ENCODE measurements around the gene RRAS2. TPM values are rescaled to one million over a fixed set of nuclear protein-coding genes. Genes with fewer than 3 reads are reported as not detected.

The RRAS2 gene
- total and polyA plus RNA-seq, 10 of the 15 experiments (the other 5 are each of a cell fraction or from before 2014, with no cell fraction given) = 26.9 to 72.4 (median 45.4) TPM

DNA sequence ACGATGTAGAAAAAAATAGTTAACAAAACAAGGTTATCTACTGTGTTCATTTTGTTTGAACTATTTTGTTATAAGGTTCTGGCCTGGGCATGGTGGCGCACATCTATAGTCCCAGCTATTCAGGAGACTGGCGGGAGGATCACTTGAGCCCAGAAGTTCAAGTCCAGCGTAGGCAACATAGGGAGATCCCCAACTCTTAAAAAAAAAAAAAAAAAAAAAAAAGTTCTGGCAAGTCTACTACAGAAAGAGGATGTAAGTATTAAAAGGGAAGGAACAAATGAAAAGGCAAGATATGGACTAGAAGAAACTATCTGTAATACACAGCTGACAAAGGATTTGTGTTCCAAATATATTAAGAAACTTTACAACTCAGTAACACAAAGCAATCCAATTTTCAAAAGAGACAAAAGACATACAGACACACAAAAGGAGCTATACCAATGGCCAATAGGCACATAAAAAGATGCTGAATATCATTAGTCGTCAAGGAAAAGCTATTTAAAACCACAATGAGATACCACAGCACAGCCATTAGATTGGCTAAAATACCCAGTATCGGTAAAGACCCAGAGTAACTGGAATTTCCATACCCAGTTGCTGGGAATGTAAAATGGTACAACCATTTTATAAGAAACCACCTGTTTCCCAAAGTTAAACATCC, 27.4 kb downstream of the RRAS2 start:
- H3K79me2 ChIP-seq (ENCODE audit: control insufficient read depth, insufficient read depth, low read length) = peaks cover 93% of the 10 kb centered on the region
- intact Hi-C loops (cut with micrococcal nuclease; ENCODE audit: unreplicated experiment) = no loop called here
- H3K9ac ChIP-seq (ENCODE audit: control insufficient read depth, insufficient read depth, low read length) = no peak overlapping the region
- H3K4me1 ChIP-seq (ENCODE audit: control insufficient read depth, insufficient read depth, low read length) = peaks cover 43% of the 10 kb centered on the region
- no peak for FAIRE-seq
- peak overlapping the region; percentile 29; the same call in 1 of the 2 replicates for H3K27ac ChIP-seq (ENCODE audit: control insufficient read depth, insufficient read depth)
- SMC1A ChIA-PET (ENCODE audit: uncharacterized antibody, unreplicated experiment) = interaction anchor here (0.9 to 5.3 kb wide), 7 partner anchors 11 to 124 kb away, joined by 3 to 89 read pairs (median 4); no protein-coding TSS in a partner anchor
- no TSS peak for BruUV-seq (replicated peaks)
- RAD21 ChIA-PET (ENCODE audit: unreplicated experiment) = interaction anchor here (0.7 to 4.3 kb wide), 9 partner anchors 11 to 28 kb away, joined by 3 to 34 read pairs (median 6); no protein-coding TSS in a partner anchor
- CTCF ChIA-PET = interaction anchor here (0.8 to 1.8 kb wide), 3 partner anchors 10 to 19 kb away, joined by 3 to 4 read pairs (median 4); no protein-coding TSS in a partner anchor
- in situ Hi-C loops (cut with MboI) = no loop called here
- H3K4me2 ChIP-seq (ENCODE audit: control insufficient read depth, insufficient read depth) = peak overlapping the region; percentile 67; the same call in 1 of the 2 replicates
- peak overlapping the region; percentile 32; the same call in 1 of the 2 replicates for H3K4me3 ChIP-seq
- ATAC-seq = peak; percentile 77
- POLR2A ChIA-PET = interaction anchor here (0.7 to 3.4 kb wide), 5 partner anchors 10 to 189 kb away, joined by 3 to 15 read pairs (median 6); no protein-coding TSS in a partner anchor
- WGBS (ENCODE audit: insufficient coverage, insufficient replicate concordance, low lambda C conversion rate, missing lambda C conversion rate) = 30% methylated on average over 5 of the region's 6 CpGs
- H3K9me3 ChIP-seq (replicated peaks; ENCODE audit: control insufficient read depth, insufficient read depth, low read length) = peaks cover 6% of the 10 kb centered on the region; the same call in 2 of the 3 replicates
- no peaks in the 10 kb centered on the region for H3K27me3 ChIP-seq (replicated peaks in 1 of 2; ENCODE audit: control insufficient read depth in 2 of 2, insufficient read depth in 2 of 2, low read length in 1 of 2)
- no peaks in the 10 kb centered on the region for H3K36me3 ChIP-seq (ENCODE audit: control insufficient read depth in 2 of 2, insufficient read depth in 2 of 2, low read length in 1 of 2)
- no peaks in the 10 kb centered on the region for H4K20me1 ChIP-seq (ENCODE audit: control insufficient read depth, insufficient read depth)
- H2AFZ ChIP-seq (ENCODE audit: control insufficient read depth, low read depth, low read length) = no peak overlapping the region
- no peak for DNase-seq (ENCODE audit: low read depth, low spot score)
- TF ChIP-seq TCF7 (IDR thresholded peaks at IDR 0.05; ENCODE audit: borderline replicate concordance) (no peak), IKZF2 (IDR thresholded peaks at IDR 0.05) (peak in 1 of 2 experiments; percentile 35; a peak in 1 of 4 replicates), ZNF274 (IDR thresholded peaks at IDR 0.05; ENCODE audit: insufficient read depth, insufficient read length) (no peak), FOXM1 (IDR thresholded peaks at IDR 0.05; ENCODE audit: low read depth, low read length) (no peak), CBX3 (IDR thresholded peaks at IDR 0.05; ENCODE audit: borderline replicate concordance, low read depth) (no peak), BACH1 (IDR thresholded peaks at IDR 0.05; ENCODE audit: borderline replicate concordance) (no peak), EZH2 (IDR thresholded peaks at IDR 0.05; ENCODE audit: borderline replicate concordance, control insufficient read depth, low read depth, low read length) (no peak), PAX5 (IDR thresholded peaks at IDR 0.05; ENCODE audit: borderline replicate concordance, low read depth, low read length) (no peak), MYC (IDR thresholded peaks at IDR 0.05; ENCODE audit: insufficient read depth, insufficient read length, insufficient replicate concordance, low read length, severe bottlenecking) (no peak), NR2C1 (IDR thresholded peaks at IDR 0.05) (no peak), JUNB (IDR thresholded peaks at IDR 0.05) (0 out of 2 replicates have a peak, but pooled peaks have one; percentile 10), MTA2 (IDR thresholded peaks at IDR 0.05; ENCODE audit: low read depth) (0 out of 2 replicates have a peak, but pooled peaks have one; percentile 13), HDAC6 (IDR thresholded peaks at IDR 0.05; ENCODE audit: unreplicated experiment) (no peak), NBN (IDR thresholded peaks at IDR 0.05) (peak; percentile 89), BCL11A (IDR thresholded peaks at IDR 0.05; ENCODE audit: low read depth, low read length) (no peak), GATAD2B (conservative IDR thresholded peaks at IDR 0.05; ENCODE audit: low read depth) (no peak), CBX5 (IDR thresholded peaks at IDR 0.05; ENCODE audit: low read depth) (no peak), ESRRA (IDR thresholded peaks at IDR 0.05; ENCODE audit: low read length) (no peak), WRNIP1 (IDR thresholded peaks at IDR 0.05; ENCODE audit: borderline replicate concordance, low read depth, low read length) (no peak), MEF2A (IDR thresholded peaks at IDR 0.05; ENCODE audit: insufficient read depth, low read depth, low read length) (no peak)
- TF ChIP-seq, protein P1, sequence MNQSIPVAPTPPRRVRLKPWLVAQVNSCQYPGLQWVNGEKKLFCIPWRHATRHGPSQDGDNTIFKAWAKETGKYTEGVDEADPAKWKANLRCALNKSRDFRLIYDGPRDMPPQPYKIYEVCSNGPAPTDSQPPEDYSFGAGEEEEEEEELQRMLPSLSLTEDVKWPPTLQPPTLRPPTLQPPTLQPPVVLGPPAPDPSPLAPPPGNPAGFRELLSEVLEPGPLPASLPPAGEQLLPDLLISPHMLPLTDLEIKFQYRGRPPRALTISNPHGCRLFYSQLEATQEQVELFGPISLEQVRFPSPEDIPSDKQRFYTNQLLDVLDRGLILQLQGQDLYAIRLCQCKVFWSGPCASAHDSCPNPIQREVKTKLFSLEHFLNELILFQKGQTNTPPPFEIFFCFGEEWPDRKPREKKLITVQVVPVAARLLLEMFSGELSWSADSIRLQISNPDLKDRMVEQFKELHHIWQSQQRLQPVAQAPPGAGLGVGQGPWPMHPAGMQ (IDR thresholded peaks at IDR 0.05; ENCODE audit: borderline replicate concordance) = no peak
- TF ChIP-seq, protein P2, sequence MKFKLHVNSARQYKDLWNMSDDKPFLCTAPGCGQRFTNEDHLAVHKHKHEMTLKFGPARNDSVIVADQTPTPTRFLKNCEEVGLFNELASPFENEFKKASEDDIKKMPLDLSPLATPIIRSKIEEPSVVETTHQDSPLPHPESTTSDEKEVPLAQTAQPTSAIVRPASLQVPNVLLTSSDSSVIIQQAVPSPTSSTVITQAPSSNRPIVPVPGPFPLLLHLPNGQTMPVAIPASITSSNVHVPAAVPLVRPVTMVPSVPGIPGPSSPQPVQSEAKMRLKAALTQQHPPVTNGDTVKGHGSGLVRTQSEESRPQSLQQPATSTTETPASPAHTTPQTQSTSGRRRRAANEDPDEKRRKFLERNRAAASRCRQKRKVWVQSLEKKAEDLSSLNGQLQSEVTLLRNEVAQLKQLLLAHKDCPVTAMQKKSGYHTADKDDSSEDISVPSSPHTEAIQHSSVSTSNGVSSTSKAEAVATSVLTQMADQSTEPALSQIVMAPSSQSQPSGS (IDR thresholded peaks at IDR 0.05; ENCODE audit: low read length) = no peak
